ENCODE data around the gene VBP1.

The VBP1 gene

GRCh38 chrX:155216179-155216939 is at the start of gene VBP1 (continued):
- no peak for TF ChIP-seq ZNF645 (tag by site-specific recombination; IDR thresholded peaks at IDR 0.05)
- no peak for TF ChIP-seq BCL6B (tag by site-specific recombination; IDR thresholded peaks at IDR 0.05)
- no peak for TF ChIP-seq ZNF624 (tag by site-specific recombination; IDR thresholded peaks at IDR 0.05)
- TF ChIP-seq ZSCAN23 (tag by site-specific recombination; IDR thresholded peaks at IDR 0.05) = no peak
- TF ChIP-seq PRDM2 (tag by site-specific recombination; IDR thresholded peaks at IDR 0.05; ENCODE audit: borderline replicate concordance) = no peak

- no peaks in the 10 kb centered on the region for H3K4me1 ChIP-seq (ENCODE audit: control insufficient read depth, insufficient read depth, low read length)
- no peaks in the 10 kb centered on the region for H3K9me3 ChIP-seq (ENCODE audit: control insufficient read depth, insufficient read depth, low read depth, low read length)
- no peak overlapping the region for H3K4me3 ChIP-seq (ENCODE audit: low read depth, low read length)
- ChIA-PET POLR2A (no interaction called here), CTCF (interaction anchor here (1.3 to 3.4 kb wide), 2 partner anchors 21 to 75 kb away, joined by 4 to 19 read pairs; no protein-coding TSS in a partner anchor)
- no peaks in the 10 kb centered on the region for H3K36me3 ChIP-seq (ENCODE audit: control insufficient read depth in 2 of 2, insufficient read depth in 1 of 2, low read length in 2 of 2)
- TF ChIP-seq ZNF112 (tag by site-specific recombination; IDR thresholded peaks at IDR 0.05) (no peak), MZF1 (tag by site-specific recombination; IDR thresholded peaks at IDR 0.05; ENCODE audit: borderline replicate concordance) (no peak), ZNF621 (tag by site-specific recombination; IDR thresholded peaks at IDR 0.05) (no peak), ZNF433 (tag by site-specific recombination; IDR thresholded peaks at IDR 0.05; ENCODE audit: low read depth) (no peak), ZNF514 (tag by site-specific recombination; IDR thresholded peaks at IDR 0.05) (no peak), KLF16 (tag by site-specific recombination; IDR thresholded peaks at IDR 0.05) (no peak), ZNF777 (tag by site-specific recombination; IDR thresholded peaks at IDR 0.05; ENCODE audit: borderline replicate concordance) (no peak), ZNF792 (tag by site-specific recombination; IDR thresholded peaks at IDR 0.05) (no peak), SP3 (tag by site-specific recombination; IDR thresholded peaks at IDR 0.05) (no peak)
- H3K27ac ChIP-seq (ENCODE audit: extremely low read depth, low read depth, low read length) = no peak overlapping the region
Measured at GRCh38 chrX:155169881-155170280, 46.4 kb upstream of the VBP1 start.

GRCh38 chrX:155179346-155179997 is 36.8 kb upstream of the VBP1 start:
- ChIA-PET CTCF (no interaction called here), POLR2A (no interaction called here)
- Histone ChIP-seq H3K4me1 (ENCODE audit: control insufficient read depth, insufficient read depth, low read length) (no peaks in the 10 kb centered on the region), H3K9me3 (ENCODE audit: control insufficient read depth, insufficient read depth, low read depth, low read length) (no peaks in the 10 kb centered on the region), H3K27ac (ENCODE audit: extremely low read depth, low read depth, low read length) (no peak overlapping the region), H3K36me3 (ENCODE audit: control insufficient read depth in 2 of 2, insufficient read depth in 1 of 2, low read length in 2 of 2) (no peaks in the 10 kb centered on the region), H3K4me3 (ENCODE audit: low read depth, low read length) (no peak overlapping the region)
- TF ChIP-seq ZNF324 (tag by site-specific recombination; IDR thresholded peaks at IDR 0.05) (no peak), ZBTB20 (tag by site-specific recombination; IDR thresholded peaks at IDR 0.05) (no peak), ZNF221 (tag by site-specific recombination; IDR thresholded peaks at IDR 0.05; ENCODE audit: borderline replicate concordance) (no peak), SALL2 (tag by site-specific recombination; IDR thresholded peaks at IDR 0.05; ENCODE audit: borderline replicate concordance) (no peak), RBAK (tag by site-specific recombination; IDR thresholded peaks at IDR 0.05) (no peak), ZNF664 (tag by site-specific recombination; IDR thresholded peaks at IDR 0.05) (no peak), ZNF10 (tag by site-specific recombination; IDR thresholded peaks at IDR 0.05) (no peak), ZFP37 (tag by site-specific recombination; IDR thresholded peaks at IDR 0.05) (no peak), ZNF670 (tag by site-specific recombination; IDR thresholded peaks at IDR 0.05; ENCODE audit: low read depth) (no peak), ZNF623 (tag by site-specific recombination; IDR thresholded peaks at IDR 0.05) (no peak)
